ENCODE data around the gene POLA2. TPM values are rescaled to one million over a fixed set of nuclear protein-coding genes. Genes with fewer than 3 reads are reported as not detected.

The POLA2 gene
- total and polyA plus RNA-seq, 2 donors (not counting 3 experiments of a cell fraction or from before 2014, with no cell fraction given), result 24.0 to 30.0 TPM

GRCh38 chr11:65315204-65315865 is 53.6 kb downstream of the POLA2 start:
- H3K9ac ChIP-seq (replicated peaks; ENCODE audit: extremely low read depth, insufficient read depth, low read length), result peak overlapping the region; percentile 73
- H3K4me2 ChIP-seq (ENCODE audit: insufficient read depth, low read length), result peak overlapping the region; percentile 65
- H3K27ac ChIP-seq (ENCODE audit: insufficient read depth, low read depth, low read length), result peak overlapping the region; percentile 84
- no peaks in the 10 kb centered on the region for H4K20me1 ChIP-seq (replicated peaks; ENCODE audit: control insufficient read depth, extremely low read depth, insufficient read depth, low read length)
- no peaks in the 10 kb centered on the region for H3K9me1 ChIP-seq (replicated peaks; ENCODE audit: control insufficient read depth, extremely low read depth, insufficient read depth, low read length)
- DNase-seq (ENCODE audit: low read depth, low spot score) (peak; percentile 82), FAIRE-seq (peak; percentile 83)
- H3K9me3 ChIP-seq (replicated peaks; ENCODE audit: control insufficient read depth, insufficient read depth, low read length), result no peaks in the 10 kb centered on the region
- CTCF ChIA-PET, result interaction anchor here (0.6 to 9.0 kb wide), 30 partner anchors 8 to 198 kb away, joined by 3 to 625 read pairs (median 4); partner anchors contain the start of genes DPF2, POLA2, TIGD3 and ZNHIT2
- H3K27me3 ChIP-seq (ENCODE audit: control insufficient read depth in 2 of 2, insufficient read depth in 2 of 2, low read length in 2 of 2), result no peaks in the 10 kb centered on the region
- H3K4me3 ChIP-seq (replicated peaks in 1 of 3; ENCODE audit: insufficient read depth in 1 of 3, low read depth in 1 of 3, low read length in 3 of 3), result peak overlapping the region; percentile 87 to 97 (median 90)
- peaks cover 2% of the 10 kb centered on the region in 2 experiments for H3K36me3 ChIP-seq (ENCODE audit: control insufficient read depth in 2 of 2, extremely low read depth in 1 of 2, insufficient read depth in 2 of 2, low read length in 2 of 2)
- intact Hi-C loops (cut with micrococcal nuclease) (loop anchor here (1.0 to 5.0 kb wide), 6 partner anchors 15 to 113 kb away; no protein-coding TSS in a partner anchor), dilution Hi-C loops (cut with MboI; ENCODE audit: extremely low pct_ligation_motif_present, low sequenced_read_pairs) (no loop called here)
- H3K79me2 ChIP-seq (ENCODE audit: control insufficient read depth, insufficient read depth, low read length), result peaks cover 64% of the 10 kb centered on the region
- peak overlapping the region; percentile 13 for H2AFZ ChIP-seq (ENCODE audit: low read depth, low read length)
- BruUV-seq (replicated peaks), result TSS peak; percentile 36
- H3K4me1 ChIP-seq (ENCODE audit: control insufficient read depth, extremely low read depth, insufficient read depth, low read length), result peaks cover 31% of the 10 kb centered on the region
- peak; percentile 95 to 99 for TF ChIP-seq CTCF (IDR thresholded peaks at IDR 0.05; ENCODE audit: extremely low read depth in 1 of 2, insufficient read depth in 1 of 2, low read depth in 1 of 2, low read length in 2 of 2)
- TF ChIP-seq POLR2AphosphoS5 (IDR thresholded peaks at IDR 0.05; ENCODE audit: insufficient read depth, low read depth, low read length), result peak; percentile 60
- TF ChIP-seq MYC (IDR thresholded peaks at IDR 0.05; ENCODE audit: low read depth, low read length), result peak; percentile 16
- TF ChIP-seq MAX (IDR thresholded peaks at IDR 0.05; ENCODE audit: insufficient read depth, insufficient read length), result no peak
- TF ChIP-seq GATA2 (IDR thresholded peaks at IDR 0.05; ENCODE audit: insufficient read depth, insufficient read length, low read depth, low read length), result peak; percentile 16
- POLR2A ChIA-PET, result interaction anchor here (1.3 to 3.9 kb wide), 5 partner anchors 15 to 41 kb away, joined by 4 to 65 read pairs (median 6); partner anchors contain the start of gene DPF2

Data from endothelial cell of umbilical vein (primary cell).